K562 (cell line): ENCODE results near the gene LOXHD1. TPM values are rescaled to one million over a fixed set of nuclear protein-coding genes. Genes with fewer than 3 reads are reported as not detected.

Experiments
- ATAC-seq: fragments of 200-7000 bp; cut with Tn5 transposase; 3 replicates; pipeline ENCODE4 v1.9.1; 2020; ENCODE audit warnings: moderate library complexity
- BruUV-seq: library from RNA; stranded (reverse); fragments of 400-500 nt; replicated peaks from 2 replicates; lab custom pipeline; 2021; lab: Mats Ljungman, UMichigan
- CTCF ChIA-PET: fragments of 300-600 bp; formaldehyde crosslinking; extraction: SDS; loops from one replicate; lab custom pipeline; 2021; ENCODE audit warnings: low intra/inter-chr PET ratio; lab: Yijun Ruan, JAX
- POLR2A ChIA-PET: fragments of 300-600, 350-650 bp; sonication (Branson Sonifier 250); formaldehyde crosslinking; extraction: SDS; loops from one replicate; lab custom pipeline; 2021; ENCODE audit warnings: antibody characterized with exemption, inconsistent platforms; lab: Yijun Ruan, JAX
- DNase-seq, 4 experiments: peaks; one replicate each; pipeline versions ENCODE4 v3.0.0 to v3.0.0-alpha.2; 2011 to 2018; ENCODE audit warnings: low spot score in 3 of 4, mixed read lengths in 3 of 4; ENCODE audit errors: extremely low read depth in 1 of 4
- FAIRE-seq: peaks from 2 replicates; lab custom pipeline; 2011; peaks lifted over from hg19 to GRCh38; lab: Jason Lieb, UNC
- H2AFZ ChIP-seq: 2 replicates; pipeline ENCODE4 v1.6.0; 2011; ENCODE audit warnings: low read depth, low read length, control low read depth, inconsistent platforms
- H3K27ac ChIP-seq: fragments of 200-600 bp; 3 replicates; pipeline ENCODE4 v1.8.0; 2011; ENCODE audit warnings: low read depth, mild to moderate bottlenecking, control low read depth, inconsistent platforms, low read length, moderate library complexity, mixed read lengths; ENCODE audit errors: extremely low read depth
- H3K27me3 ChIP-seq, 2 experiments: fragments of 300-600 bp in 1 of 2; 2 replicates in 1 of 2; 3 replicates in 1 of 2; pipeline versions ENCODE4 v1.6.0 to v1.8.0; 2011; ENCODE audit warnings: inconsistent platforms in 2 of 2, low read length in 2 of 2, mild to moderate bottlenecking in 1 of 2, mixed read lengths in 1 of 2, moderate library complexity in 1 of 2; ENCODE audit not compliant: control insufficient read depth in 2 of 2, insufficient read depth in 2 of 2
- H3K36me3 ChIP-seq: fragments of 300-600 bp; 3 replicates; pipeline ENCODE4 v1.8.0; 2011; ENCODE audit warnings: mild to moderate bottlenecking, low read length, inconsistent platforms; ENCODE audit not compliant: control insufficient read depth, insufficient read depth
- H3K4me1 ChIP-seq, 2 experiments: fragments of 200-600 bp in 1 of 2; replicated peaks in 1 of 2; 2 replicates in 1 of 2; 3 replicates in 1 of 2; pipeline versions ENCODE4 v1.5.1 to v1.8.0; 2011; ENCODE audit warnings: inconsistent platforms in 2 of 2, low read length in 2 of 2, mild to moderate bottlenecking in 1 of 2, mixed read lengths in 1 of 2, moderate library complexity in 1 of 2; ENCODE audit not compliant: control insufficient read depth in 2 of 2, insufficient read depth in 2 of 2
- H3K4me2 ChIP-seq: 2 replicates; pipeline ENCODE4 v1.6.1; 2011; ENCODE audit warnings: low read length, control low read depth, inconsistent platforms, mixed read lengths; ENCODE audit not compliant: insufficient read depth
- H3K4me3 ChIP-seq: fragments of 200-600 bp; sonication (generic), shearing (Covaris generic); 2 replicates; pipeline ENCODE4 v1.5.1; 2016; ENCODE audit warnings: control low read depth, inconsistent platforms
- H3K79me2 ChIP-seq: fragments of 200-600 bp; 3 replicates; pipeline ENCODE4 v1.8.0; 2011; ENCODE audit warnings: low read length, inconsistent platforms; ENCODE audit not compliant: control insufficient read depth, insufficient read depth
- H3K9ac ChIP-seq, 2 experiments: 2 replicates each; pipeline versions ENCODE4 v1.6.0 to v1.6.1; 2011; ENCODE audit warnings: low read depth in 2 of 2, low read length in 2 of 2, control low read depth in 1 of 2, inconsistent platforms in 1 of 2, mild to moderate bottlenecking in 1 of 2, mixed read lengths in 1 of 2; ENCODE audit not compliant: insufficient read depth in 1 of 2
- H3K9me1 ChIP-seq: one replicate; pipeline ENCODE4 v1.6.0; 2011; ENCODE audit warnings: inconsistent platforms, mild to moderate bottlenecking, low read length, moderate library complexity; ENCODE audit not compliant: control insufficient read depth, insufficient read depth
- H3K9me3 ChIP-seq: replicated peaks from 2 replicates; pipeline ENCODE4 v1.5.1; 2011; ENCODE audit warnings: low read depth, low read length, inconsistent platforms; ENCODE audit not compliant: control insufficient read depth, insufficient read depth
- H4K20me1 ChIP-seq: replicated peaks from 2 replicates; pipeline ENCODE4 v1.6.1; 2011; ENCODE audit warnings: low read length, inconsistent platforms, mixed read lengths; ENCODE audit not compliant: control insufficient read depth, insufficient read depth
- AFF4 ChIP-seq: sonication (generic); formaldehyde crosslinking; IDR thresholded peaks from 2 replicates; pipeline ENCODE4 v1.8.0; 2023; ENCODE audit warnings: mild to moderate bottlenecking, missing genetic modification reagents
- BRF1 ChIP-seq: IDR thresholded peaks from 3 replicates; pipeline ENCODE4 v1.6.1; 2011; ENCODE audit warnings: borderline replicate concordance, mild to moderate bottlenecking; ENCODE audit not compliant: insufficient read length; ENCODE audit errors: extremely low read depth
- FIP1L1 ChIP-seq: fragments of 200-400 bp; formaldehyde crosslinking; IDR thresholded peaks from 2 replicates; pipeline ENCODE4 v1.6.1; 2018; ENCODE audit warnings: mild to moderate bottlenecking, low read depth, low read length; ENCODE audit not compliant: poor library complexity, severe bottlenecking
- GTF2A2 ChIP-seq: IDR thresholded peaks from 2 replicates; pipeline ENCODE4 v1.6.1; 2016; ENCODE audit warnings: mild to moderate bottlenecking, missing genetic modification characterization, missing compliant biosample characterization
- MYNN ChIP-seq, 2 experiments: sonication (generic); formaldehyde crosslinking in 1 of 2; IDR thresholded peaks; 2 replicates each; pipeline versions ENCODE4 v1.5.0 to v1.6.1; 2016 to 2020; ENCODE audit warnings: antibody characterized with exemption in 1 of 2, missing genetic modification reagents in 1 of 2
- PCBP1 ChIP-seq: fragments of 200-400 bp; formaldehyde crosslinking; IDR thresholded peaks from 2 replicates; pipeline ENCODE4 v1.6.1; 2018; ENCODE audit warnings: mild to moderate bottlenecking, low read depth, low read length; ENCODE audit not compliant: poor library complexity, severe bottlenecking
- POLR3A ChIP-seq: IDR thresholded peaks from 2 replicates; pipeline ENCODE4 v1.6.1; 2011; ENCODE audit warnings: borderline replicate concordance, mild to moderate bottlenecking, moderate library complexity; ENCODE audit not compliant: insufficient read length, insufficient read depth; ENCODE audit errors: extremely low read depth
- RAD51 ChIP-seq: fragments of 450-650 bp; IDR thresholded peaks from 2 replicates; pipeline ENCODE4 v1.7.1; 2016; ENCODE audit warnings: low read depth, mild to moderate bottlenecking, borderline replicate concordance
- XRCC5 ChIP-seq: fragments of 200-400 bp; formaldehyde crosslinking; IDR thresholded peaks from 2 replicates; pipeline ENCODE4 v1.6.1; 2017; ENCODE audit warnings: low read depth, mild to moderate bottlenecking, low read length
- ZNF140 ChIP-seq: fragments of 250-450 bp; sonication (Bioruptor Pico); IDR thresholded peaks from 2 replicates; pipeline ENCODE4 v1.8.0; 2021; ENCODE audit warnings: moderate library complexity, mild to moderate bottlenecking, inconsistent platforms
- ZNF212 ChIP-seq: fragments of 450-650 bp; formaldehyde crosslinking; IDR thresholded peaks from 2 replicates; pipeline ENCODE4 v1.4.0; 2020; ENCODE audit warnings: mild to moderate bottlenecking
- ZNF408 ChIP-seq: fragments of 250-450 bp; sonication (Bioruptor Pico); IDR thresholded peaks from 2 replicates; pipeline ENCODE4 v1.4.0; 2020; ENCODE audit warnings: low read depth, mild to moderate bottlenecking, moderate library complexity
- WGBS: fragments of 100-300 bp; shearing (Covaris generic); methylation state at CpG from one replicate; pipeline ENCODE4 v1.1.6; 2016; ENCODE audit warnings: low coverage, mixed read lengths; ENCODE audit not compliant: insufficient coverage; ENCODE audit errors: missing lambda C conversion rate; 5-methylcytosine and 5-hydroxymethylcytosine counted together
- in situ Hi-C: fragments of 300-500 bp; cut with MboI; formaldehyde crosslinking; loops from 4 replicates; pipeline ENCODE4 v1.15.0; 2018; ENCODE audit warnings: inconsistent platforms, mixed read lengths
- intact Hi-C: fragments of 100-400 bp; cut with micrococcal nuclease; formaldehyde crosslinking; loops from 2 replicates; pipeline ENCODE4 v1.14.2; 2022
- polyA plus RNA-seq, 8 experiments: library from polyadenylated mRNA; depleted of rRNA in 4 of 8; stranded (reverse) in 5 of 8; unstranded in 3 of 8; fragments of >200 nt; fragmentation: Nextera tagmentation in 2 of 8; fragmentation: Illumina TruSeq in 1 of 8; extraction: Ambion mirVana in 2 of 8; extraction: Trizol in 1 of 8; gene quantifications; 2 replicates each; pipeline versions ENCODE4 v1.2.1 to v1.2.3, GENCODE V29; 2011 to 2014; ENCODE audit warnings: inconsistent platforms in 1 of 8, missing spikeins in 1 of 8
- total RNA-seq, 7 experiments: library from RNA; depleted of rRNA in 6 of 7; stranded (reverse); fragments of >200 nt in 6 of 7; fragmentation: Illumina TruSeq in 2 of 7; extraction: Trizol in 2 of 7; gene quantifications; 2 replicates each; pipeline versions ENCODE4 v1.2.1 to v1.2.3, GENCODE V29; 2011 to 2021; ENCODE audit warnings: low replicate concordance in 1 of 7

LOXHD1 gene
- total and polyA plus RNA-seq, 9 of the 15 experiments (the other 6 are each of a cell fraction or from before 2014, with no cell fraction given) = not detected

DNA sequence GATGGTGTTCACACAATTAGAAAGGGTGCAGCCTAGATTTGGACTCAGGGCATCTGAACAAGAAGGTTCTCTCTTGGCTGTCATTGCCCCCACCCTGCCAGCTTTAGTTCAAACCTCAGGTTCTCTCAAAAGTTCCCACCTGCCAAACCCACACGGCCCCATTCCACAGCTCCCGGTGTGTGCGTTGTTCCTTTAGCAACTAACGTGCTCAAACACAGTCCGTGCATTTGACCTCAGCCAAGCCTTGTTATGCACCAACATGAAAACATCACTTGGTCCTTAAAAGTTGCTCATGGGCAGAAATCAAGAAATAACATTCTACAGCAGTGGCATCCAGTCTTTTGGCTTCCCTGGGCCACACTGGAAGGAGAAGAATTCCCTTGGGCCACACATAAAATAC, 32.0 kb downstream of the LOXHD1 start (continued):
- no peak for TF ChIP-seq BRF1
- no peak for TF ChIP-seq POLR3A
- TF ChIP-seq PCBP1 = no peak
- no peak for TF ChIP-seq ZNF408 (CRISPR knock-in tag)
- no peak for TF ChIP-seq XRCC5
- TF ChIP-seq ZNF212 (CRISPR knock-in tag) = no peak
- TF ChIP-seq, all 486 proteins: peak for 0

DNA sequence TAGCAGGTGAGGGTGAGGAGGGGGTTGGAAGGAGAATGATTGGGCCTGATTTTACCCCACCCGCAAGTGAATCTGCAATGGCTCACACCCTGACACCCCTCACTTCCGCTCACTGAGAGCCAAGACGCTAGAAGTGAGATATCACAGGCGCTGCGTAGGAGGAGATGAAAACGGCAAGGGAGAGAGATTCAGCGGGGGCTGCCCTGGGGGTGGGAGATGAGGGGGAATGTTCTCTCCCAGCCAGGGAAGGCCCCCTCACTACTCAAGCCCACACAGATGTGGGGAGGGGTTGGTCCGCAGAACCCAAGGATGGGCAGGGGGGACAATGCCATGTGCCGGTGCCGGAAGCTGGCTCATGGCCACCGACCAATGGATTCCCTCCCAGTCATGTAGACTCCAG, 32.9 kb downstream of the LOXHD1 start:
- H3K79me2 ChIP-seq = no peaks in the 10 kb centered on the region
- no peak for DNase-seq

More for the DNA sequence above, 32.9 kb downstream of the LOXHD1 start:
- no TSS peak for BruUV-seq
- Histone ChIP-seq H3K9ac (no peak overlapping the region), H3K4me3 (no peak overlapping the region), H3K36me3 (no peaks in the 10 kb centered on the region), H2AFZ (no peak overlapping the region), H3K4me1 (peaks cover 0 to 5% of the 10 kb centered on the region in 2 experiments; a peak in 2 of 5 replicates), H3K9me1 (no peaks in the 10 kb centered on the region), H3K9me3 (no peaks in the 10 kb centered on the region), H3K4me2 (no peak overlapping the region), H3K27ac (no peak overlapping the region), H3K27me3 (no peaks in the 10 kb centered on the region; a peak in 1 of 5 replicates), H4K20me1 (no peaks in the 10 kb centered on the region)
- 5% methylated on average over 6 of the region's 11 CpGs for WGBS
- no peak for FAIRE-seq
- TF ChIP-seq AFF4 (CRISPR knock-in tag) = no peak
- TF ChIP-seq FIP1L1 = no peak
- no peak for TF ChIP-seq ZNF140 (CRISPR knock-in tag)
- no peak for TF ChIP-seq GTF2A2 (tag)
- no peak for TF ChIP-seq MYNN (IDR thresholded peaks at IDR 0.05)
- no peak for TF ChIP-seq MYNN (CRISPR knock-in tag; IDR thresholded peaks at IDR 0.05)
- TF ChIP-seq RAD51 = no peak
- CTCF ChIA-PET = no interaction called here
- POLR2A ChIA-PET = no interaction called here
- no peak for ATAC-seq
- intact Hi-C loops = loop anchor here (10.0 kb wide), 1 partner anchor 69 kb away; no protein-coding TSS in a partner anchor
- in situ Hi-C loops = no loop called here
